Stimulated activated CD4-positive, alpha-beta T cell treated with anti-CD3 and anti-CD28 coated beads, TNF-alpha, amount 100 ng/mL, for 24 hours (primary cell): ENCODE data around the gene PPFIBP1.
"Not testable (repeated sequence)": the region's sequence is repeated elsewhere in the genome, so short reads cannot be mapped to it uniquely, and the experiment has no call there.

Experiments
- DNase-seq, 3 experiments: peaks; one replicate each; pipeline ENCODE4 v3.0.0-alpha.2; 2020; ENCODE audit warnings: low read depth in 3 of 3

Gene PPFIBP1

DNA sequence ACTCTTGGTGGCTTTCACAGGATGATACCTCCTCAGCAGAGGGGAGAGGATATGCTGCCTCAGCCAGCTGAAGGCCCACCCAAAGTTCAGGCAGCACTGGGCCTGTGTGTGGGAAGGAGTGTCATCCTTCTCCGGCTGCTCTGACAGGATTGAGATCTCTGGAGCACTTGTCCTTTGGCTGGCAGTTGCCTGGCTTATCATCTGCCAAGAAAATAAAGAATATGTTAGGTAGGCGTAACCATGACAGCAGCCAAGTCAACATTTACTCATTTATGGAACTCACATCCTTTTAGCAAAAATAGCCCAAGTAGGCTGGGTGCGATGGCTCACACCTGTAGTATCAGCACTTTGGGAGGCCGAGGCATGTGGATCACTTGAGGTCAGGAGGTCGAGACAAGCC lies 68.5 kb downstream of the PPFIBP1 start:
- no peak for DNase-seq

DNA sequence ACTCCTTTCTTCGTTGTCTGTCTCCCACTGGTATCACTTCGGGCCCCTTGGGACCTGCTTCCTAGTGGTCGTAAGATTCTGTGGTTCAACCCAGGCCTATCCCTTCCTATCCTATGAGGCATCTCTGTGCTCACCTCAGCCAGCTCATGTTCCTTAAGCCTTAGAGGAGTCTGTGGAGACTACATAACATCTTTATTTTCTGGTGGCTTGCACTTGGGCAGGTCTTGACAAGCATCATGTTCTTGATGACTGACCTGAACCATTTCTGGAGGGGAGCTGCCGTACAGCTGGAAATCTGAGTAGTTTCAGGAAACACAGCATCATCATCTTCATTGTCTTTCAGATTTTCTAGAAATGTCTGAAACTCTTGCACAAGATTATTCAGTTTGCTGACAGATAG lies 69.3 kb downstream of the PPFIBP1 start:
- DNase-seq = no peak

DNA sequence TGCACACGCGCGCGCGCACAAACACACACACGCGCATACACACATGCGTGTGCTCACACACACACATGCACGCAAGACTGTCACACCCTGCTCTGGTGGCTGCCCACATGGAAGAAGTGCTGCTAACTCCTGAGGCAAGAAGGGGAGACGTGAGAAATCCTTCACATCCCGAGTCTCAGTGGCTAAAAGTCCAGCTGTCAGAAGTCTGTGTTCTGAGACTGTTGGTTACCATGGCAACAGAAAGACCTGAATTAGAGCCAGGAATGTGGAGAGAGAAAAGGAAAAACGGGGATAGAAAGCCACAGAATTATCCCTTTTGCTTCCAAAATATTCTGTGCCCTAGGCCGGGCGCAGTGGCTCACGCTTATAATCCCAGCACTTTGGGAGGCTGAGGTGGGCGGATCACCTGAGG lies 71.2 kb downstream of the PPFIBP1 start:
- DNase-seq = no peak

DNA sequence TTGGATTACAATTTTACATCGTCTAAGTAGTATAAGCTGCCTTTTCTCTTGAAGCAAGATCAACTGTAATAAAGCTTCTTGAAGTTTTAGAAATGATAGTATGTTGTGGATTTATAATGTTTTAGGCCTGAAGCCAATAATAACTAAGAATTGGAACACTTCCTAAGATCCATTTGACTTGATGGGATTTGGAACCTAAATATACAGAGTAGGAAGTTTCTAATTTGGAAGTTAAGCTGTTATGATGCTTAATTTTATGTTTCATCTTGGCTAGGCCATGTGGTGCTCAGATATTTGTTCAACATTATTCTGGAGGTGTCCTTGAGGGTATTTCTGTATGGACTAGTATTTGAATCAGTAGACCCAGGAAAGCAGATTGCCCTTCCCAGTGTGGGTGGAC lies 74.9 kb downstream of the PPFIBP1 start:
- not testable (repeated sequence) for DNase-seq

DNA sequence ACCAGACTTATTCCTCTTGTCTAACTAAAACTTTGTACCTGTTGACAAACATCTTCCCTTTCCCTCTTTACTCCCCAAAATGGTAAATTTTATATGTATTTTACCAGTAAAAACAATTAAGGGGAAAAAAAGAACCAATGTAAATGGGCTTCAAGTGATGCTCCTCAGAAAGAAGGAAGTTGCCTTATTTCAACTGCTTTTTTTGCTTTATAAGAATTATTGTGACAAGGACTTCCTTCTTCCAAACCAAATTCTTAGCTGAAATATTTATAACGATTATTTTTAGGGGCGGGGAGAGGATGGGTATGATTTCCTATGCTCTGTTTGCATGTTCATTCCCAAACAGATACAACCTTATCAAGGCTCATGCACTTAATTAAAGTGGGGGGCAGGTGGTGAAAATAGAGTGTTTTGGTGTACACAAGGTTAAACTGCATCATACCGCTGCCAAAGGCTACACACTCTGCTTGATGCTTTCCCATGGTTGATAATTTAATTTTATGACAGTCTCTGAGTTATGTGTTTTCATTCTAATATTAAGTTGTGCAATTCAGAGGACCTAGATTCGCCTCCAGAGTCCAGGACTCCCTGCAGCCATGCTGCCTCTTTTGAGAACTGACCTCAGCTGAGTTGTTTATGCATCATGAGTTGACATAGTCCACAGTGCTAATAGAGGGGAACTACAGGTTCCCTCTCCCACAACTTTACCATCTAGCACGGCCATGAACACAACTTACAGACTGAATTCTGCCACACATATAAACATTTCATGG lies 77.2 kb downstream of the PPFIBP1 start:
- DNase-seq = not testable (repeated sequence)

DNA sequence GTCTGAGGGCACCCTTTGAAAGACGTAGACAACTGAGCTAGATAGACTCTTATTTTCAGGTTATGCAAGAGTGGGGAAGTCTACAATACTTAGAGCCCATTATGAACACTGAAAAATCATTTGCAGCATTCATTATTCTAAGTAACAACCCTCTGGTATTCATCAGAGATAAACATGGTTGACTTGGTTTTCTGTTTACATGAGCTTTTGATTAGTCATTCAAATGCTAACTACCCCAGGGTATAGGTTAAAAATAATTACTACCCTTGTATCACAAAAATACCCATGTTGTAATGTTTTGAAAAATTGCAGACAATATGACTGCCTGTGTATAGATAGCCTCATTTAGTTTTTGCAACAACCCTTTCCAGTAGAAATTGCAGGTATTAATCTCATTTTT lies 78.5 kb downstream of the PPFIBP1 start:
- no peak for DNase-seq

DNA sequence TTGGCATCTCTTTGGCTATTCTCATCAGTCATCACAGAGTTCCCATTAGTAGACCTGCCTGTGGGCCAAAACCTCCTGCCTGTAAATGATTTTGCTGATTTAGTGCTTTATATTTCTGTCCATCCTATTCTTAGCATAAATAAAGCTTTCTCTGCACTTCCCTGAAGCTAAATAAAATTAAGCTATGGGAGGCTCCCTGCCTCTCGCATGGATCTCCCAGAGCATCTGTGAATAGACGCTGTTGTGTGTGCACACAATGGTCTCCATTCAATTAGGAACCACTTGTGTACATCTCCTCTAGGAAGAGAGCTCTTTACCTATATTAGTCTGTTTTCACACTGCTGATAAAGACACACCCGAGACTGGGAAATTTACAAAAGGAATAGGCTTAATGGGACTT lies 80.4 kb downstream of the PPFIBP1 start:
- DNase-seq = no peak

DNA sequence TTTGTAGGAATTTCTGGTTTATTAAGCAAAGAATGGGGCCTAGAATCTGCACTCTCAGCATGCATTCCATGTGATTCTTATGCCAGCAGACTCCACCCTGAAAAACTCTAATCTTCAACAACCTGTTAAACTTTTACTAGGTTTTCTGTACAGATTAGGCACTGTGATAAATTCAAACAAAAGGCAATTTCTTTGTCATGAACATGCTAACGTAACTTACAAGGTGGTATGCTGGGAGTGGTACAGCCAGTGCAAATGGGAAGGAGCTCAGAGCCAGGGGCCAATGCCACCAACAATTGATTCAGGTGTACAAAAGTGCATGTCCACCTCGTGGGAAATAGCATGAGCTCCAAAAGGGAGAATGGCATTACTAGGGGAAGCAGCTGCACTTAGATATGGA lies 83.0 kb downstream of the PPFIBP1 start:
- no peak for DNase-seq

DNA sequence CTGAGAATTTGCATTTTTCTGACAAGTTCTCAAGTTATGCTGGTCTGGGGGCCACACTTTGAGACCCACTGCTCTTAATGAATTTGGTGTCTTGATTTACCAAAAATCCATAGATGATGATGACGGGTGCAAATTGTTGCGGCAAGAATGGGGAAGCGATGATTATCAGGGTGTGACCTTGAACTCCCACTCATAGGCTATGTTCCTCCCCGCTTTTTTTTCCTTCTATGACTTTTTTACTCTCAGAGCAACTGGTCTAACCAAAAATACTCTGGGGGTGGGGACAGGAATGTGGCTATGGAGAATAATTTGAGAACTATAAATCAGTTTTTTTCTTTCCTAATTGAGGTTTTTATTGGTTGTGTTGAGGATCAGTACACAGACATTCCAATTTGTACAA lies 83.6 kb downstream of the PPFIBP1 start:
- no peak for DNase-seq

DNA sequence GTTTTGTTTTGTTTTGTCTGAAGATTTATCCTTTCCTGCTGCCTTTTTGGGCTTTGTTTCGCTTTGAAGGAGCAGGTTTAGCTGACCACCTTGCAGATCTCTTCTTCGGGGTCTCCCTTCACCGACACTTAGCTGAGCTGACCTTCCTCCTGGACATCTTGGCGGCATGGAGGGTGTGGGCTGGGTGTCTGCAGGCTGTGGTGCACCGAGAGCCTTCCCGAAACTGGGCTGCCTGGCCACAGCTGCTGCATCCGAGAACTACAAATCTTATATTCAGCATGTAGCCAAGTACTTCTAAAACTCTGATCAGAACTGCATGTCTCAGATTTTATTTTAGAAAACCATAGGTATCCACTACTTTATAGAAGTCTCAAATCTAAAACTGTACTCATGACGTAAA lies 84.9 kb downstream of the PPFIBP1 start:
- DNase-seq = no peak

DNA sequence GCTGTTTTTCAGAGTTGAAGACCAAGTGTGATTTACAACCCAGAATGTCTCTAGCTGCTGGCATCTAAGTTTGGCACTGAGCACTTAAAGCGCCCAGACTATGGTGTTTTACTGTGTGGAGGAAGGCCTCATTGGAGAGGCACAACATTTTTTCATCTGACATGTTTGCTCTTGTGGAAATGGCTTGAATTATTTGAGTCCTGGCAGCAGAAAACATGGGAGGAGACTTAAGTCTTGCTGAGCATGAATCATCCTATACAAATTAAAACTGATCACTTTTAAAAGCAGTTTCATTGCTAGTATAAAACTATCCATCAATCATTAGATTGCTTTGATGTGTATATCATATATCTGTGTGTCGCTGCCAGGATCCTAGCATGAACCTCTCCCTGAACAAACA lies 86.4 kb downstream of the PPFIBP1 start:
- DNase-seq = no peak

DNA sequence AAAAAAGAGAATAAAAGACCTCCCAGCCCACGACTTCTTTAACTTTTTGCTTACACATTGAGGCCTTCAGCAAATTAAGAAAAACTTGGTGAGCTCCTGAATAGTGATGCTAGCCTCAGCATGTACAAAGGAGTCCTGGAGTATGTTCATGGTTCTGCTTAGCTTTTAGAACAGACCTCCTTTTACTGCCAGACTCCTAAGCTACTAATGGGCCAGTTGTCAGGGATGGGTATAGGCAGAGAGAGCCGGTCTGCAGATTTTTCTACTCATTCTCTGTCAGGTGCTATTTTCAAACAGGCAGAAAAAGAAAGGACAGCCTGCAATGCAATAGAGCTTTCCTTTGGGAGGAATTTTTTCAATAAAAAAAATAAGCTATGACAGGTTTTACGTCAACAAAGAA lies 90.4 kb downstream of the PPFIBP1 start:
- DNase-seq = no peak

DNA sequence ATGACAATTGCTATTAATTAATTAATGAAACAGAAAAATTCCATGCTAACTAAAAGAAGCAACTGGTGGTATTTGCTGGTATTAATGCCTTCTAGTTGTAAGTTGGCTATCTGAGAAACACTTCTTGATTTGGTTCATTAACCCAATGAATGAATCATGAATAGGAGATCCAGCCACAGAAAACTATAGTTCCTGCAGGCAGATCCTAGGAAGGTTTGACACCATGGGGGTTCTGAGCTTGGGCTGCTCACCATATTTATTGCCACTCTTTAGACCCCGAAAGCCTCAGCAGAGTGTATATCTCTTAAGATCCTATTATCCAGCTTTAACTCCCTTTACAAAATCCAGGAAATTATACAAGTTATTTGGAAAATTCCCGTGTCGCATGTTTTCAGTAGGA lies 90.9 kb downstream of the PPFIBP1 start:
- DNase-seq = no peak

DNA sequence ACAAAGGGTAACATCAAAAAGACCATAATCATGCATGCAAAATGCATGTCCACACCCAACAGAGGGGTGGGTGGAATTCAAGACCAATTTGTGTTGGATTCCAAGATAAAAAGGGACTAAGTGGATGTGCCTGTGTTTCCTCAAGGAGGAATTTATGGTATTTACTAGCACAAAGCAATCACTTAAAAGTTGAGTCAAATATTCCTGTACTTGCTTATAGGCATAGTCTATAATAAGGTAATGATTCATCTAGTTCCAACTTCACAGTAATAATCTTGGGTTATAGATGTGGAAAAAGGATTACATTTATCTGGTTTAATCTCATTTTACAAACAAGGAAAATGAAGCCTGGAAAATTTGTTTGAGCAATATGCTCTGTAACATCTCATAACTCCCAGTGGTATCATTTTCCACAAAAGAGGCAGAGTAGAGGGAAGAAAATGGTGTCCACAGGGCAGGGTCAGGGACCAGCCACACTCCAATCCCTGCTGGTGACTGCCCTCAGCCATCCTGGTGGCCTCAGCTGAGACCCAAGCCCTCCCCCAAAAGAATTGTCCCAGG lies 91.4 kb downstream of the PPFIBP1 start:
- DNase-seq = no peak

DNA sequence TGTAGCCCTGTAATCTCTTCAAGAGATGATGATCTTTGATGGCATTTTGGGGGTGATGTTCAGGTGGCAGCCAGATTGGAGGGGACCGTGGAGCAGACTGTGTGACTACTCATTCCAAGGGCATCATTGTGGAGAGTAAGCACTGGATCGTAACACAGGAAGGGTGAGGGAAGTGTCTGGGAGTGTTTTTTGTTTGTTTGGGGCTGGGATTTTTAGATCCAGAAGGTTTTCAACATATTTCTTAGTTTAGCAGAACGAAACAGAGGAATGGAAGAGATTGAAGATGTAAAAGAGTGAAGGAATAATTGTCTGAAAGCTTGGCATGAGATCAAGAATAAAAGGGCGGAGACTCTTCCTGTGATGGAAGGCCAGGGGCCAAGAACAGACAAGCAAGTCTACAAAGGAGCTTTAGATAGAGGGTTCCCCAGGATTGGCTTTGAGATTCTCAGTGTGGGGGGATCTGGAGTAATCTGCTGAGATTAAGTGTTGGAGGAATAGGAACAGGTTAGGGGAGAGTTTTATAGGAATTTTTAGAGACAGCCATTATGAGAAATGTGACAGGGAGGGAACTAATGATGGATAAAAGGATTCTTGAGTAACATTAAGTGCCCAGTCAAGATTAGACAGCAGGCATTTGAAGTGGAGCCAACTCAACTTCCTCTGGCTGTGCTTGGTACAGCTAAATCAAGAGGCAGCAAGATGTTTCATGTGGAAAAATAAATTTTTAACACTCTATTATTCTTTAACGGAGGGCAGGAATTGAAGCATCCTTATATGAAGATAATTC lies 92.5 kb downstream of the PPFIBP1 start:
- no peak for DNase-seq

DNA sequence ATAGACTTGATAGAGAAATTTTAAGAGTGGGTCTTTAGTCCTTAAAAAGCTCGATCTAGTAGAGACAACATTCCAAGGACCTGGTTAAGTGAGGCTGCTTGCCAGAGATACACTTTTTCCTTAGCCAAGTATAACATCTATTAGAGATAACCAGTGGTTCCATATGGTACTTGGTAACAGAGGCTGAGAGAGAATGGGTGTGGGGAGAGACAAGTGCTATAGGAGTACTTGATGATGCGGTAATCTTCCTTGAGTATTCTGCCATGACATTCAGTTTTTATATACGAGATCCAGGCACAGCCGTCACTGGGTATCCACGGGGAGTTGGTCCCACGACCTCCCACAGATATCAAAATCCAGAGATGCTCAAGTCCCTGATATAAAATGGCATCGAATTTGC lies 94.8 kb downstream of the PPFIBP1 start:
- no peak for DNase-seq

DNA sequence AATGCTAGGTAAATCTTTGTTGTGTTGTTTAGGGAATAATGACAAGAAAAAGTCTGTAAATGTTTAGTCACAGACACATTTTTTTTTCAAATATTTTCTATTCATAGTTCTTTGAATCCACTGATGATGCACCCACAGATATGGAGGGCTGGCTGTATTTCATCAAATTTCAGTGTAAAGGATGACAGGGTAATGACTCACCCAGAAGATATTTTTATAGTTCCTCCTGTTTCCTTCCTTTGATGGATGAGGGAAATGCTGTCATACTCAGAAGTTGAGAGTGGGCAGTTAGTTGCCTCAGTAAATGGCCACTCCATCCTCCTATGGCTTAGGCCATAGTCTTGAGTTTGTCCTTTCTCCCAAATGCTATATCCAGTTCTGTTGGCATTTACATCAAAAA lies 95.3 kb downstream of the PPFIBP1 start:
- DNase-seq = no peak

DNA sequence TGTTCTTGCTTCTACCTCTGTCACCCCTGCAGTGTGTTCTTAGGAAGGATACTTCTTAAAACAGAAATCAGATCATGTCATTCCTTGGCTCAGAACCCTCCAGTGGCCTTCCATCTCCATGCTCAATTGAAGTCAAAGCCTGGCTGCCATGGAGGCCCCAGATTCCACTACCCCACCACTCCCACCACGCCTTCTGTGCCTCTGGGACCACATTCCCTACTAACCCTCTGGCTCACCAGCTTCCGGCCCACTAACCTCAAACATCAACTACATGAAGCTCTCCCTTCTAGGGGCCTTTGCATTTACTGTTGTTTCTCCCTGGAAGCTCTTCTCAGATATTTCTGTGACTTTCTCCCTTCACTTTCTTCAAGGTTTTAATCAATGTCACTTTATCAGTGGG lies 96.1 kb downstream of the PPFIBP1 start:
- no peak for DNase-seq

DNA sequence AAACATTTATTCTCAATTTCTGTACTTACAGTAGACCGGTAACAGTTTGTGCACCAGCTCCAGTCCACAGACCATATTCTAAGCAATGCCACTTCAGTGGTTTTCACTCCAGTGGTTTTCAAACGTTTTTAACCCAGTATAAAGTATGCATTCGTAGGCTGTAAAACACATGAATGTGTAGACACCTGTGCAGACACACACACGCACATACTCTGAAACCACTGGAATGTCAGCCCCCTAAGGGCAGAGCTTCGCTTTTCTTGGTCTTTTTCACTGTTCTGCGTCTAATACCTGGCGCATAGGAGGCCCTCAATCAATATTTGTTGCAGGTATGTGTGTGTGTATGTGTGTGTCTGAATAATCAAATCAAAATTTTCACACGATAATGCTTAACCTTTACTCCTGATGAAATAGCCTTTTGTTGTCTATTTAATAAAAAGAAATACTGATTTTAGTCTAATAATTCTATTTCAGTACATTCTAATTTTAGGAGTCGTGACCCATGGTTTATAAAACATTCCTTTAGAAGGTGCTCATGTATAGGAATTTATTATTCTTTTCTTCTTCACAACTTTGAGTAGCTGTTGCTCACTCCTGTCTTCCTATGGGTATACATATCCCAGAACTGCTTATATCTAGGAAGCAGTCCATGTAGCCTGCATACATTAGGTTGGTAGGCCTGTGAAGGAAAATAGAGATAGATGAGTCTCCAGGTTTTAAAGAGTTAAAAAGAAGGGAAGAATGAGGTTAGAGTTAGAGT lies 98.6 kb downstream of the PPFIBP1 start:
- no peak for DNase-seq

DNA sequence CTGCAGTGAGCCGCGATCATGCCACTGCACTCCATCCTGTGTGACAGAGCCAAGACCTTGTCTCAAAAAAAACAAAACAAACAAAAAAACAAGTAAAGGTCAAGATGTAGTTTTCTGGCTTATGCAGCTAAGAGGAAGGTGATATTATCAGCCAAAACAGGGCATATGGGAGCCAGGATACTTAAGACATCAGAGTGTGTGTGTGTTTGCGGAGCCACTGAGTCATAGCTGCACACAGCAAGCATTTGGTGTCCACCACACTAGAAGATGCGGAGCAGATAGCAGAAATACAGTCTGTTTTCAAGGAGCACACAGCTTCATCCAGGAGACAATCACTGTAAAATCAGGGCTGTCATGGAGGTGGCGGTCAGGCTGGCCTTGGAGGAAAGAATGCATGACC lies 99.6 kb downstream of the PPFIBP1 start:
- no peak for DNase-seq

DNA sequence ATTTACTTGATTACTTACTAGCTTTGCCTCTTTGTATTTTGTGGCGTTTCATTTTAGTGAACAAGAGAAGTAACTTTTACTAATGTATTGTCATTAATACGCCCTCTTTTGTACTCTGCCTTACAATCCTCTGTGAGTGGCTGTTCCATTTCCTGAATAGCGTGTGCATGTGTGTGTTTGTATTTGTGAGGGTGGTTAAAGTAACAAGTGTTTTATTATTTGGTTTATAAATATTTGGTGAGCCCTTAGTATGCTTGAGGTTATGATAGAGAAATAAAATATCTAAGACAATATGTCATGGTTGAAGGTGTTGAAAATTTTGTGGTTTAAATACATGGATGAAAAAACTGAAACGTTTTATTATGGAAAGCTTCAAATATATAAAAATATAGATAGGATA lies 100.6 kb downstream of the PPFIBP1 start:
- DNase-seq = no peak

DNA sequence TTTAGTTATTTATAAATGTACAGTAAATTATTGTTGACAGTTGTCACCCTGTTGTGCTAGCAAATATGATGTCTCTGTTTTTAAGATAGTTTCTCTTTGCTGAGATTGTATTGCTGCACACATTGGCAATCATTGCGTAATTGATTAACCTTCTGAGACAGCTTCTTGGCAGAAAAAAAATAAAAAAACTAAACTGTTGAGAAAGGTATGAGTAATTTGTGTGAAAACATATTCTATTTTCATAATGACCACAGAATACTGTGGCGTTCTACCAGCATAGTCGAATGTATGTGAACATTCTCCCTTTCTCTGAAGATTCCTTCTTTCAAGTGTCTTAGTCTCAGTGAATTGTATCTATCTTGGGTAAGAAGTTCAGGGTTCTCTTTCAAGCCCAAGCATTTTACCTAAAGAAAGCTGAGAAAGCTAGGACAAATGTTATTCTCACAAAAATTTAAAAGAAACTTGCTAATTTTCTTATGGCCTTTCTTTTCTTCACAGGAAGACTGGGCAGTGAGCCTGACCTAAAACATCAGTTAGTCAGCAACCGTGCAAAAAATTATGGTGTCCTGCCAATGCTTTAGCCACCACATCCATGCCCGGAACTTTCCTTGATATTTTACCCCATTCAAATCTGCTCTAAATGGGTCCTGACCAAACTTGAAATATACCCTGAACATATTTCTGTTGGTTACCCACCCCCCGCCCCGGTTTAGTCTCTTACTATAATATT lies 103.3 kb downstream of the PPFIBP1 start:
- no peak for DNase-seq
